GM19043 (cell line): ENCODE measurements around the gene NFATC3.

Experiments used
- ATAC-seq: cut with Tn5 transposase; IDR thresholded peaks from one replicate; pipeline ENCODE4 v1.9.1; 2021; ENCODE audit warnings: low read depth; ENCODE audit not compliant: unreplicated experiment

The NFATC3 gene

GRCh38 chr16:68265078-68265920, 180.1 kb downstream of the NFATC3 start:
- ATAC-seq: peak; percentile 4

- no peak for ATAC-seq
Observed at GRCh38 chr16:68267612-68268405, 182.6 kb downstream of the NFATC3 start.

- ATAC-seq: no peak
Observed at GRCh38 chr16:68269793-68270192, 184.6 kb downstream of the NFATC3 start.

GRCh38 chr16:68270353-68270752, 185.2 kb downstream of the NFATC3 start:
- ATAC-seq: no peak

GRCh38 chr16:68272507-68273209, 187.5 kb downstream of the NFATC3 start:
- no peak for ATAC-seq

- ATAC-seq: no peak
Observed at GRCh38 chr16:68273459-68273858, 188.3 kb downstream of the NFATC3 start.

- no peak for ATAC-seq
Observed at GRCh38 chr16:68273896-68274295, 188.7 kb downstream of the NFATC3 start.

- no peak for ATAC-seq
Observed at GRCh38 chr16:68274441-68274840, 189.3 kb downstream of the NFATC3 start.

GRCh38 chr16:68275611-68276191, 190.5 kb downstream of the NFATC3 start:
- peak; percentile 68 for ATAC-seq

- no peak for ATAC-seq
Observed at GRCh38 chr16:68276223-68276622, 191.1 kb downstream of the NFATC3 start.
